Measurements from ENCODE around the gene CCDC34.
"Not testable (repeated sequence)": the region's sequence is repeated elsewhere in the genome, so short reads cannot be mapped to it uniquely, and the experiment has no call there.

Gene CCDC34

DNA sequence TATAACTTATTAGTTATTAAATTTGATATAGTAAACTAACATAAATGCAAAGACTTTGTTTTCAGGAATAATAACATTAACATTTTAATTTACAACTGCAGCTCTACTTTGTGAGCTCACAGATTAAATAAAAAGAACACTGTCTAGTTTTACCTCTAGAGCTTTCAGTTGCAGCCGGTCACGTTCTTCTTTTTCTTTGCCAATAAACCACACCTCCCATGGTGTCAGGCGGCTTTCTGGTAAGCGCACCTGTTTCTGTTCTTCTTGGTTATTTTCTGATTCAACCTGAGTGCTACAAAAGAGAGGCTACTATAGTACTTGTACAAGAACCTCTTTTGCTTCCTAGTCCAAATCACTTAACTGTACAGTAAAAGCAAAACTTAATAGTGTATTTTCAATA, 5.8 kb downstream of the CCDC34 start:
- DNase-seq, result no peak

DNA sequence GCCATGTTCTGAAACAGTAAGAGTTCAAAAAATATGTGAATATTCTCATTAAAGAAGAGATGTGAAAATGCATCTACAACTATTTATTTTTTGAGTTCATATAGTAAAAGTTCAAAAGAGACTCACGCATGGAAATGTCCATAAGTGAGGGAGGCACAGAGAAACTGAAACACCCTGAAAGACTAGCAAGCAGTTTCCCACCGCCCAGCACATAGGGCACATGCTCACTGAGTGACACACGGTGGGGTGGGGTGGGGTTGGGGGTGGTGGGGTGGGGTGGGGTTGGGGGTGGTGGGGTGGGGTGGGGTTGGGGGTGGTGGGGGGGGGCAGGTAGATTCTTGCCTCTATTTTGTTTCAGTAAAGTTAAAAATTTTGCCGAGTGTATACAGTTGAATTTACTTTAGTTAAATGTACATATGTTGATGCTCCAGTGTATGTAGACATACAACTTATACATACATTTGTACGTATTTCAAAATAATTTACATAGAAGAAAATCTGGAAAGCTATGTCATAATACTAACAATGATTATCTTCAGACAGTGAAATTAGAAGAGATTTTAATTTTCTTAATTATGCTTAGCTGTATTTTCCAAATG, 6.3 kb downstream of the CCDC34 start:
- DNase-seq, result no peak

DNA sequence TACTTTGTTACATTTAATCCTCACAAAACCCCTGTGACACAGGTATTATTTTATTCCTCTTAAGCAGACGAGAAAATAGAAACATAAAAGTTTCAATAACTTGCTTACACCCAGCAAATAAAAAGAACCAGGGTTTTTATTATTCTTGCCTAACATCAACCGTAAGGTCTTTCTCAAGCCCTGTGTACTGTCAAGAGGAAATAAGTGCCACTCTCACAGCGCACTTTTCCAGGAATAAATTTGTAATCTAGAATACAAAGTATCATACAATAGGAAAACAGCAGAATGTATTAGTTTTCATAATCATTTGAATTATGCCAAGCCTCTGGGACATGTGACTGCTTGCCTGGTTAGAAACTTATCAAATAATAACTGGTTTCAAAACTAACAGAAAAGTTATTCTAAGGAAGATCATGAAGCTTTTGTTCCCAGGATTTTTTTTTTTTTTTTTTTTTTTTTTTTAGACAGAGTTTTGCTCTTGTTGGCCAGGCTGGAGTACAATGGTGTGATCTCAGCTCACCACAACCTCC, 7.4 kb downstream of the CCDC34 start:
- no peak for DNase-seq

DNA sequence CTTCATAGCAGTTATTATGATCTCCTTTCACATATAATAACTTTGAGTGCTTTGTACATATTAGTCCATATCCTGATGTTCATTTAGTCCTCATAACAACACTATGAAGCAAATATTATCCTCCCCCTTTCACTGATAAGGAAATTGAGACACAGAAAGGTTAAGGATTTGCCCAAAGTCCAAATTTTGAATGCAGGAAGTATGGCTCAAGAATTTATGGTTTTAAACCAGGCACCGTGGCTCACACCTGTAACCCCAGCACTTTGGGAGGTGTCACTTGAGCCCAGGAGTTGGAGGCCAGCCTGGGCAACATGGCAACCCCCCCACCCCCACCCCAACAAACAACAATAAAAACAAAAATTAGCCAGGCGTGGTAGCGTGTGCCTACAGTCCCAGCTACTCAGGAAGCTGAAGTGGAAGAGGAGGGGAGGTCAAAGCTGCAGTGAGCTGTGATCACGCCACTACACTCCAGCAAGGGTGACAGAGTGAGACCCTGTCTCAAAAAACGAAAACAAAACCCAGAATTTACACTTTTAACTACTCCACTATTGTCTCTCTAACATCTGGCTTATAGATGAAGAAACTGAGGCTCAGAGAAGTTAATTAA, 8.6 kb downstream of the CCDC34 start:
- DNase-seq, result no peak

DNA sequence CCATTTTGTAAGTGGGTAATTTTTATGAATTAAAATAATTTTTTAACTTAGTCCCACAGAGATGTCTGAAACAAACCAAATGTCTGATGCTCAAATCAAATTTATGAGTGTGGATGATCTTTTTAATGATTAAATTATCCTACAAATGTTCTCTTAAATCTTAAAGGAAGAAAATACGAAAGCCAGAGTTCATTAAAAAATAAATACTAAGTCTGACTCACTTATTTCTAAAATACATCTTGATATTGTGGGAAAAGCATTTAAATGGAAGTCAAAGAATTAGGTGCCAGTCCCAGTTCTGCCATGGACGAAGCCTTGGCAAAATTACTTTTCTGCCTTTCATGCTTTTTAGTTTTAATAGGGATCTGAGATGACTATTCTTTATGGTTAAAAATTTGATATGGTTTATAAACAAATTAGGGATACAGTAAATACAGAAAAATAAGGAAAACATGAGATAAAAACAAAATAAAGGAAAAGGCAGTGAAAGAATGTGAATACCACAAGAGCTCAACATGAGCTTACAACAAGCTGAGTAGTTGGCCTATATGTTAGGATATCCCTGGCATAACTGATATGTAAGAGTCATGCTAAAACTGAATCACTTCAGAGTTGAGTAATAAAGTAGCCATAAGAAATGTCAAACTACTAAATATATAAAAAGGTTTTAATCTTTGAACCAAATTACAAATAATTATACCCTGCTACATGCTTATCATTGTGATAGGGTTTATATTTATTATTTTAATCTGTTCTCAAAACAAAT, 9.2 kb downstream of the CCDC34 start:
- DNase-seq, result no peak

DNA sequence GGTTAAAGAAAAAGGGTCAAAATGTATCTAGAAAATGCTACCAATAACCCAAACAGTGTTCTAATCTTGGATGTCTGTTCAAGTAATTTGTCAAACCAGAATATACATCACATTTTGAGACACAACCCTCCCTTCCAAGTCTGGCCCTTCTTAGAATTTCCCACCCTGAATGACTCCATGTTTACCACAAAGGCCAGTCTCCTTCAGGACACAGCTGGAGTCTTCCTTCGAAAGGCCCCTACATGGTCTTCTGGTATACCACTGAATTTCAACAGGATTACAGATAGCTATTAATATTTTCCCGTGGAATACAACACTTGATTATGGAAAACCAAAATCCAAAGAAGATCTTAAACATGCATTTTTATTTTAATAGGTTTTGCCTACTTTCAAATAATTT, 10.2 kb downstream of the CCDC34 start:
- no peak for DNase-seq

GRCh38 chr11:27350511-27350910, 12.5 kb downstream of the CCDC34 start:
- DNase-seq, result no peak

DNA sequence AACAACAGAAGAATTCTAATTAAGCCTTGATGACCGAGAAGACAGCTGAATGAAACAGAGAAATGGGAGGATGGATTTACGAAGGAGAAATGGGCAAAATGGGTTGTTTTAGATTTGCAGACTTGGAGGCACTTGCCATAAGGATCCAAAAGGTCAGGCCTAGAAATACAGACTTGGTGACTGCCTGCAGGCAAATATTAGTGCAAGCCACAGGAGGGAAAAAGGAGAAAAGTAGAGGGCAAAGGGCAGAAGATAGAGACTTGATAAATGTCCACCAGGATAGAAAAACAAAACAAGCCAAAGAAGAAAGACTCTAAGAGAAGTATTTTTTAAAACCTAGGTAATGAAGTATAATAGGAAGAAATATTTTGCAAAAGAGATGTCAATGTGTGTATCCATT, 13.1 kb downstream of the CCDC34 start:
- DNase-seq, result no peak

DNA sequence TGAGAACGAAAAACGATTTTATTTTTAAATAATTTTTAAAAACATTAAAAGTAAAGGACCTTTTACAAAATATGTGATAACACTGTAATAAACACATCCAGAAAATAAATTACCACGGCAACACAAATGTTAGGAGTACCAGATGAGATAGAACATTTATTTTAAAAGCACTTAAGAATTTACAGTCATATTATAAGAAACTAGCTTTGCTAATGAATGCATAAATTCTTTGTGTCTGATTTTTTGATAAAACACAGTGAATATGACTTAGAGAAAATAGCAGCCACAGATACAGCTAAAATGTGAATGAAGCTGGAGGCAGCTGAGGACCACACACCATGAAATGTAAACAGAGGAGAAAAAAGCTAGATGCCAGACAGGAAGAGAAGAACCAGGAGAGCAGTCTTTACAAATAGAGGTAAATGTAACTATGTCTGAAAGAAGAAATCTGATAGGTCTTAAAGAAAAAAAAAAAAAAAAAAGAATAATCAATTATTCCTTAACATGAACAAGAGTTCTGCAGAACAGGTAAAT, 14.6 kb downstream of the CCDC34 start:
- DNase-seq, result no peak

DNA sequence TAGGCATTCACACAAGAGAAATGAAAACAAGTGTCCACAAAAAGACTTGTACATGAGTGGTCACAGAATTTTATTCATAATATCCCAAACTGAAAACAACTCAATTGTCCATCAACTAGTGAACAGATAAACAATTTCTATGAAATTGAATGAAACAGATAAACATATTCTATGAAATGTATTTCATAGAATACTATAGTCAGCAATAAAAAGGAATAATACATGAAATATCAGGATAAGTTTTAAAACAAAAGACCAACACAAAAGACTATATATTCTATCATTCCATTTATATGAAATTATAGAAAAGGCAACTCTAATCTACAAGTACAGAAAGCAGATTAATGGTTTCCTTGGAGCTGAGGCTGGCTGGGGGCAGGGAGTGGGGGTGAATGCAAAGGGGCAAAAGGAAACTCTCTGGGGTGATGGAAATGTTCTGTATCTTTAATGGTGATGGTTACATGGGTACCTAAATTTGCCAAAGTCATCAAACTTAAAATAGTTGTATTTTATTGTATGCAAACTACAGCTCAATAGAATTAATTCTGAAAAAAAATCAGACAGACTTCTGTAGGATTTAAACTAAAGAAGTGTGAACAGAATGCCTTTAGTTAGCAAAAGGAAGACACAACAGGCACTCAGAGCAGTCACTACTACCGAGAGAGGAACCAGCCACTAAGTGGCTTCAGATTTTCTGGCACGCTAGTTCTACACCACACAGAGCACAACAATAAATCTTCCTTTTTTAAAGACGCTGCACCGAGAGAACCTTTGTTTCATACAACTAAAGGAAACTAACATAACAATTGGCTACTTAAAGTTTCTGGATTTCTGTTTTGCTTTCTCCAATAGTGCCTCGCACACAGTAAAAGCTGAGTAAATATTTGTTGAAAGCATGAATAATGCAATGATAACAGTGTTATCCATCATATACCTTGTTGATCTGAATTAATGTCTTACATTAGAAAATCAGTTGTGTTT, 15.4 kb downstream of the CCDC34 start:
- no peak for DNase-seq

GRCh38 chr11:27339941-27340340, 23.1 kb downstream of the CCDC34 start:
- no peak for DNase-seq

DNA sequence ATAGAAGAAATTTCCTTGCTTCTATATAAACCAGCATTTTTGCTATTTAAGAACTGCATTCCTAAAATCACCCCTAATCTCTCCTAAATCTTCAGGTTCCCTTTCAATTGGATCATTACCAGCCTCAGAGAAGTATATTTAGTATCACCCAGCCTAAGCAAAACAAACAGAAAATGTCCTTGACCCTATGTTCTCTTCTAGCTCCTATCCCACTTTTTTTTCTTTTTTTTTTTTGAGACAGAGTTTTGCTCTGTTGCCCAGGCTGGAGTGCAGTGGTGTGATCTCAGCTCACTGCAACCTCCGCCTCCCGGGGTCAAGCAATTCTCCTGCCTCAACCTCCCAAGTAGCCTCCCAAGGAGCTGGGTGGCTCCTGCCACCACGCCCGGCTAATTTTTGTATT, 28.3 kb downstream of the CCDC34 start:
- not testable (repeated sequence) for DNase-seq

GRCh38 chr11:27331981-27332380, 31.0 kb downstream of the CCDC34 start:
- DNase-seq, result no peak

DNA sequence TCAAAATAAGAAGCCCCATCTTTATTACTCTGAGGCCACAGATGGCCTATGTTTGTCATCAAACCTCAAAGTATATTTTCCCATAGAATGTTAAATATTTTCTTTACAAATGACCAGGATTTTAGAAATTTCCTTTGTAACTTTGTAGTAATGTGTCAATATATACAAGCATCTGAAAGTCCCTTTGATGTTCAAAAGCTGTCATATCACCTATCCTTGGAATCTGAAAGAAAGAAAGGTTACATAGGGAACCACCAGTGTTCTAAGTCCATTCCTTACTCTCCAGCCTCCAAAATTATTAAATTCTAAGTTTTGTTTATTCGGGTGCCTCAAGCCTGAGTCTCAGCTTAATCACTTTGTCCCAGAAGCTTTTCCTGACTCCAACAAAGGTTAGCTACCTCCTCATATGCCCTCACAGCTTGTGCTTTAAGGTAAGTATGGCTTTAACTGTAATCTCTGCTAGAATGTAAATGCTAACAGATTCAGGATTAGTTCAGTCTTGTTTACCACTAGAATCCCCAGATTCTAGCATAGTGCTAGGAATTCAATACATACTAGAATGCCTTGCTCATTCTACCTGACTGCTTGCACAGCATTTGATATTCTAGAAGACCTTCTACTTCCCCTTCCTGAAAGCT, 32.3 kb downstream of the CCDC34 start:
- no peak for DNase-seq

DNA sequence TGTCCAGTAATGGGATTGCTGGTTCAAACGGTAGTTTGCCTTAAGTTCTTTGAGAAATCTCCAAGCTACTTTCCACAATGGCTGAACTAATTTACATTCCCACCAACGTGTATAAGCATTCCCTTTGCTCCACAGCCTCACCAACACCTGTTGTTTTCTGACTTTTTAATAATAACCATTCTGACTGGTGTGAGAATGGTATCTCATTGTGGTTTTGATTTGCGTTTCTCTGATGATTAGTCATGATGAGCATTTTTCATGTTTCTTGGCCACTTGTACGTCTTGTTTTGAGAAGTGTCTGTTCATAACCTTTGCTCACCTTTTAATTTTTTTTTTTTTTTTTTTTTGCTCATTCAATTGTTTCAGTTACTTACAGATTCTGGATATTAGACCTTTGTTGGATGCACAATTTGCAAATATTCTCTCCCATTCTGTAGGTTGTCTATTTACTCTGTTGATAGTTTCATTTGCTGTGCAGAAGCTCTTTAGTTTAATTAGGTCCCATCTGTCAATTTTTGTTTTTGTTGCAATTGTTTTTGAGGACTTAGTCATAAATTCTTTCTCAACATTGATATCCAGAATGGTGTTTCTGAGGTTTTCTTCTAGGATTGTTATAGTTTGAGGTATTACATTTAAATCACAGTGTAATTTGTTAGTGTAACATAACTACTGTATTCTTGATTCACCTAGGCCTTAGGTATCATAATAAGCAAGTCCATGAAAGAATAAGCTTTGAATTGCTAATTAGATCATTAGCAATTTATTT, 33.0 kb downstream of the CCDC34 start:
- DNase-seq, result no peak

DNA sequence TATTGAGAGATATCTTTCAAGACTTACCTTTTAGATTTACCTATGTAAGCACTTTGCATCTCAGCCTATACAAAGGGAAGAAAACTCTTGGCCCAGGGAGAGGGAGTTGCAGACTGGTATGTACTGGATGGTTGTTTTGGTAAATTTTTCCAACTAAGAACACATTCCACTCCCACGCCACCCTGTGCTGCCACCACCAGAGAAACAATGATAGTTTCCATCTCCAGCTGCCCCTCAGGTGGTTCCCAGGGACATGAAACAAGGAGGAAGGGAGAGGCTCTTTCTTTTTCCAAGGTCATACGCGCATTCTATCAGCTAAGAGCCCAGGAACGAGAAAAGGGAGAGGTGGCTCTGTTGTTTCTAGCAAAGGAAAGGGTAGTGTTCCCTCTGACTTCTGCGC, 34.4 kb downstream of the CCDC34 start:
- DNase-seq, result no peak

DNA sequence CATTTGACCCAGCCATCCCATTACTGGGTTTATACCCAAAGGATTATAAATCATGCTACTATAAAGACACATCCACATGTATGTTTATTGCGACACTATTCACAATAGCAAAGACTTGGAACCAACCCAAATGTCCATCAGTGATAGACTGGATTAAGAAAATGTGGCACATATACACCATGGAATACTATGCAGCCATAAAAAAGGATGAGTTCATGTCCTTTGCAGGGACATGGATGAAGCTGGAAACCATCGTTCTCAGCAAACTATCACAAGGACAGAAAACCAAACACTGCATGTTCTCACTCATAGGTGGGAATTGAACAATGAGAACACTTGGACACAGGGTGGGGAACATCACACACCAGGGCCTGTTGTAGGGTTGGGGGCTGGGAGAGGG, 36.0 kb downstream of the CCDC34 start:
- not testable (repeated sequence) for DNase-seq

DNA sequence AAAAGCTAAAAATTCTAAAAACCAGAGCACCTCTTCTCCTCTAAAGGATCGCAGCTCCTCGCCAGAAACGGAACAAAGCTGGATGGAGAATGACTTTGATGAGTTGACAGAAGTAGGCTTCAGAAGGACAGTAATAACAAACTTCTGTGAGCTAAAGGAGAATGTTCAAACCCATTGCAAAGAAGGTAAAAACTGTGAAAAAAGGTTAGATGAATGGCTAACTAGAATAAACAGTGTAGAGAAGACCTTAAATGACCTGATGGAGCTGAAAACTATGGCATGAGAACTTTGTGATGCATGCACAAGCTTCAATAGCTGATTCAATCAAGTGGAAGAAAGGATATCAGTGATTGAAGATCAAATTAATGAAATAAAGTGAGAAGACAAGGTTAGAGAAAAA, 40.8 kb downstream of the CCDC34 start:
- DNase-seq, result not testable (repeated sequence)

DNA sequence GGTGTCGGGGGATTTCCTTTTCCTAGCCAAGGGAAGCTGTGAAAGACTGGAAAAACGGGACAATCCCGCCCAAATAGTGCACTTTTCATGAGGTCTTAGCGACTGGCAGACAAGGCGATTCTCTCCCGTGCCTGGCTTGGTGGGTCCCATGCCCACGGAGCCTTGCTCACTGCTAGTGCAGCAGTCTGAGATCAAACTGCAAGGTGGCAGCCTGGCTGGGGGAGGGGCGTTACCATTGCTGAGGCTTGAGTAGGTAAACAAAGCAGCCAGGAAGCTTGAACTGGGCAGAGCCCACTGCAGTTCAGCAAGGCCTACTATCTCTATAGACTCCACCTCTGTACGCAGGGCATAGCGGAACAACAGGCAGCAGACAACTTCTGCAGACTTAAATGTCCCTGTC, 41.7 kb downstream of the CCDC34 start:
- DNase-seq, result not testable (repeated sequence)

- no peak for DNase-seq
Measured at GRCh38 chr11:27319072-27319471, 43.9 kb downstream of the CCDC34 start.

GRCh38 chr11:27317751-27318150, 45.3 kb downstream of the CCDC34 start:
- DNase-seq, result no peak
